HepG2 (cell line): ENCODE measurements around the gene RPF1. TPM values are rescaled to one million over a fixed set of nuclear protein-coding genes. Genes with fewer than 3 reads are reported as not detected.

ENCODE experiments used
- IRF2 ChIP-seq: IDR thresholded peaks from 2 replicates; pipeline ENCODE4 v1.6.1; 2018; ENCODE audit warnings: missing genetic modification reagents, missing compliant biosample characterization
- LCORL ChIP-seq, 2 experiments: fragments of 450-650 bp in 1 of 2; sonication (generic) in 1 of 2; formaldehyde crosslinking in 1 of 2; IDR thresholded peaks; 2 replicates each; pipeline versions ENCODE4 v1.5.0 to v1.6.1; 2017 to 2020; ENCODE audit warnings: antibody characterized with exemption in 1 of 2, missing genetic modification reagents in 1 of 2
- MEIS1 ChIP-seq: sonication (generic); formaldehyde crosslinking; IDR thresholded peaks from 2 replicates; pipeline ENCODE4 v1.9.0; 2021; ENCODE audit warnings: mild to moderate bottlenecking, missing genetic modification reagents, moderate library complexity, borderline replicate concordance
- SALL1 ChIP-seq: sonication (generic); formaldehyde crosslinking; IDR thresholded peaks from 2 replicates; pipeline ENCODE4 v1.8.0; 2022; ENCODE audit warnings: mild to moderate bottlenecking, missing genetic modification reagents
- TAF15 ChIP-seq: fragments of 200-400 bp; formaldehyde crosslinking; IDR thresholded peaks from one replicate; pipeline ENCODE4 v1.6.1; 2018; ENCODE audit warnings: mild to moderate bottlenecking, low read depth, low read length; ENCODE audit not compliant: poor library complexity, severe bottlenecking
- YEATS4 ChIP-seq: sonication (generic); formaldehyde crosslinking; IDR thresholded peaks from 2 replicates; pipeline ENCODE4 v1.4.0; 2020; ENCODE audit warnings: missing genetic modification reagents, borderline replicate concordance
- ZNF331 ChIP-seq: sonication (generic); formaldehyde crosslinking; IDR thresholded peaks from 2 replicates; pipeline ENCODE4 v1.4.0; 2020; ENCODE audit warnings: missing genetic modification reagents
- ZNF557 ChIP-seq: sonication (generic); formaldehyde crosslinking; IDR thresholded peaks from 2 replicates; pipeline ENCODE4 v1.4.0; 2020; ENCODE audit warnings: missing genetic modification reagents
- ZNF776 ChIP-seq: sonication (generic); formaldehyde crosslinking; IDR thresholded peaks from 2 replicates; pipeline ENCODE4 v1.4.0; 2020; ENCODE audit warnings: mild to moderate bottlenecking, missing genetic modification reagents
- polyA plus RNA-seq, 8 experiments: library from polyadenylated mRNA; depleted of rRNA in 3 of 8; stranded (reverse) in 7 of 8; unstranded in 1 of 8; fragments of >200 nt; fragmentation: Illumina TruSeq in 4 of 8; extraction: Trizol in 4 of 8; gene quantifications; 2 replicates each; pipeline versions ENCODE4 v1.2.1 to v1.2.3, GENCODE V29; 2011 to 2016; ENCODE audit warnings: low read depth in 4 of 8, missing spikeins in 1 of 8, mixed read lengths in 1 of 8; ENCODE audit not compliant: insufficient read depth in 1 of 8
- total RNA-seq, 5 experiments: library from RNA; depleted of rRNA; stranded (reverse); fragments of >200 nt; fragmentation: Illumina TruSeq; extraction: Trizol; gene quantifications; 2 replicates each; pipeline ENCODE4 v1.2.3, GENCODE V29; 2016; ENCODE audit warnings: low read depth in 1 of 5
- TF ChIP-seq, protein P1 (sequence below): sonication (generic); formaldehyde crosslinking; IDR thresholded peaks from 2 replicates; pipeline ENCODE4 v1.9.0; 2022; ENCODE audit warnings: missing genetic modification reagents, mild to moderate bottlenecking, borderline replicate concordance
- TF ChIP-seq, protein P2 (sequence below): sonication (generic); formaldehyde crosslinking; IDR thresholded peaks from 2 replicates; pipeline ENCODE4 v1.5.0; 2020; ENCODE audit warnings: missing genetic modification reagents
- TF ChIP-seq, protein P3 (sequence below): sonication (generic); formaldehyde crosslinking; IDR thresholded peaks from 2 replicates; pipeline ENCODE4 v1.8.0; 2022; ENCODE audit warnings: mild to moderate bottlenecking, missing genetic modification reagents; ENCODE audit not compliant: insufficient replicate concordance
- TF ChIP-seq, protein P4 (sequence below): sonication (generic); formaldehyde crosslinking; IDR thresholded peaks from 2 replicates; pipeline ENCODE4 v1.8.0; 2022; ENCODE audit warnings: missing genetic modification reagents, mild to moderate bottlenecking, inconsistent platforms, borderline replicate concordance
- TF ChIP-seq, protein P5 (sequence below): sonication (generic); formaldehyde crosslinking; IDR thresholded peaks from 2 replicates; pipeline ENCODE4 v1.4.0; 2020; ENCODE audit warnings: missing genetic modification reagents
- TF ChIP-seq, protein P6 (sequence below): sonication (generic); formaldehyde crosslinking; IDR thresholded peaks from 2 replicates; pipeline ENCODE4 v1.5.0; 2020; ENCODE audit warnings: mild to moderate bottlenecking, missing genetic modification reagents

RPF1 gene
- total and polyA plus RNA-seq, 2 of the 13 experiments (the other 11 are each of a cell fraction or from before 2014, with no cell fraction given), result 23.0 to 39.0 TPM

DNA sequence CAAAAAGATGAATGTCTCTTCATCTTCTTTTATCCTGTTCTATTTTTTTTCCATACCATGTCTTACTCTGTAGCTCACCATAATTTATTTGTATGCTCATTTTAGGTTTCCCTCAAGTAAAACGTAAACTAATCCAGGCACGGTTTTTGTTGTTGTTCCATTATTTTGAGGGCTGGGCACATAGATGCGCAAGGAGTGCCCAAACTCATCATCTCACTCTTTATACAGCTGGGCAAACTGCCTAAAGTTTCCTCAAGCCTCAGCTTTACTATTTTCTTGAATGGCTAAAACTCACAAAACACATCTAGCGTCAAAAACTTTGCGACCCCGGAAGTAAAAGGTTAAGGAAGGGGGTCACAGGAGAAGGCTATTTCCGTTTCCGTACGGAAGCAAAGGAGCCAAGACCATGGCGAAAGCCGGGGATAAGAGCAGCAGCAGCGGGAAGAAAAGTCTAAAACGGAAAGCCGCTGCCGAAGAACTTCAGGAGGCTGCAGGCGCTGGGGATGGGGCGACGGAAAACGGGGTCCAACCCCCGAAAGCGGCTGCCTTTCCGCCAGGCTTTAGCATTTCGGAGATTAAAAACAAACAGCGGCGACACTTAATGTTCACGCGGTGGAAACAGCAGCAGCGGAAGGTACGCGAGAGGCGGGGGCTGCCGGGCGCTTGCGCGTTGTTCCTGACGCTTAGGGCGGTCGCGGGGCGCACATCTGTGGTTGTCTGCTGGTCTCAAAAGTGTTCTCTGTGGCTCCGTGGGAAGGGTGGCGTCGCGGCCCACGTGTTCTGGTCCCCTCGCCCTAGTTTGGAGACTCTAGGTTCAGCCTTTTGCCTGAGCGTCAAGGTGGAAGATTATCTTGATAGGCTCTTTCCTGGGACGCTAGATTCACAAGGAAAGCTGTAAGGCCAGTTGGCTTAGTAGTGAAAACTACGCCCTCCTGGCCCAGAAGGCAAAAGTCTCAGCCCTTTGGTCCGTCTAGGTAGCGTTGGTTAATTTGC lies at the start of gene RPF1 (continued):
- TF ChIP-seq SALL1 (CRISPR knock-in tag), result peak; percentile 66
- TF ChIP-seq YEATS4 (CRISPR knock-in tag), result peak; percentile 91
- TF ChIP-seq, protein P1, sequence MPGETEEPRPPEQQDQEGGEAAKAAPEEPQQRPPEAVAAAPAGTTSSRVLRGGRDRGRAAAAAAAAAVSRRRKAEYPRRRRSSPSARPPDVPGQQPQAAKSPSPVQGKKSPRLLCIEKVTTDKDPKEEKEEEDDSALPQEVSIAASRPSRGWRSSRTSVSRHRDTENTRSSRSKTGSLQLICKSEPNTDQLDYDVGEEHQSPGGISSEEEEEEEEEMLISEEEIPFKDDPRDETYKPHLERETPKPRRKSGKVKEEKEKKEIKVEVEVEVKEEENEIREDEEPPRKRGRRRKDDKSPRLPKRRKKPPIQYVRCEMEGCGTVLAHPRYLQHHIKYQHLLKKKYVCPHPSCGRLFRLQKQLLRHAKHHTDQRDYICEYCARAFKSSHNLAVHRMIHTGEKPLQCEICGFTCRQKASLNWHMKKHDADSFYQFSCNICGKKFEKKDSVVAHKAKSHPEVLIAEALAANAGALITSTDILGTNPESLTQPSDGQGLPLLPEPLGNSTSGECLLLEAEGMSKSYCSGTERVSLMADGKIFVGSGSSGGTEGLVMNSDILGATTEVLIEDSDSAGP, result peak; percentile 67; the same call in 1 of the 2 replicates
- TF ChIP-seq ZNF776, result peak; percentile 75; the same call in 1 of the 2 replicates
- TF ChIP-seq ZNF331 (CRISPR knock-in tag), result peak; percentile 58
- TF ChIP-seq, protein P2, sequence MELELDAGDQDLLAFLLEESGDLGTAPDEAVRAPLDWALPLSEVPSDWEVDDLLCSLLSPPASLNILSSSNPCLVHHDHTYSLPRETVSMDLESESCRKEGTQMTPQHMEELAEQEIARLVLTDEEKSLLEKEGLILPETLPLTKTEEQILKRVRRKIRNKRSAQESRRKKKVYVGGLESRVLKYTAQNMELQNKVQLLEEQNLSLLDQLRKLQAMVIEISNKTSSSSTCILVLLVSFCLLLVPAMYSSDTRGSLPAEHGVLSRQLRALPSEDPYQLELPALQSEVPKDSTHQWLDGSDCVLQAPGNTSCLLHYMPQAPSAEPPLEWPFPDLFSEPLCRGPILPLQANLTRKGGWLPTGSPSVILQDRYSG (CRISPR knock-in tag), result 0 out of 2 replicates have a peak, but pooled peaks have one; percentile 30
- no peak for TF ChIP-seq ZNF557
- TF ChIP-seq, protein P3, sequence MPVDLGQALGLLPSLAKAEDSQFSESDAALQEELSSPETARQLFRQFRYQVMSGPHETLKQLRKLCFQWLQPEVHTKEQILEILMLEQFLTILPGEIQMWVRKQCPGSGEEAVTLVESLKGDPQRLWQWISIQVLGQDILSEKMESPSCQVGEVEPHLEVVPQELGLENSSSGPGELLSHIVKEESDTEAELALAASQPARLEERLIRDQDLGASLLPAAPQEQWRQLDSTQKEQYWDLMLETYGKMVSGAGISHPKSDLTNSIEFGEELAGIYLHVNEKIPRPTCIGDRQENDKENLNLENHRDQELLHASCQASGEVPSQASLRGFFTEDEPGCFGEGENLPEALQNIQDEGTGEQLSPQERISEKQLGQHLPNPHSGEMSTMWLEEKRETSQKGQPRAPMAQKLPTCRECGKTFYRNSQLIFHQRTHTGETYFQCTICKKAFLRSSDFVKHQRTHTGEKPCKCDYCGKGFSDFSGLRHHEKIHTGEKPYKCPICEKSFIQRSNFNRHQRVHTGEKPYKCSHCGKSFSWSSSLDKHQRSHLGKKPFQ, result no peak
- TF ChIP-seq MEIS1, result 0 out of 2 replicates have a peak, but pooled peaks have one; percentile 69
- TF ChIP-seq, protein P4, sequence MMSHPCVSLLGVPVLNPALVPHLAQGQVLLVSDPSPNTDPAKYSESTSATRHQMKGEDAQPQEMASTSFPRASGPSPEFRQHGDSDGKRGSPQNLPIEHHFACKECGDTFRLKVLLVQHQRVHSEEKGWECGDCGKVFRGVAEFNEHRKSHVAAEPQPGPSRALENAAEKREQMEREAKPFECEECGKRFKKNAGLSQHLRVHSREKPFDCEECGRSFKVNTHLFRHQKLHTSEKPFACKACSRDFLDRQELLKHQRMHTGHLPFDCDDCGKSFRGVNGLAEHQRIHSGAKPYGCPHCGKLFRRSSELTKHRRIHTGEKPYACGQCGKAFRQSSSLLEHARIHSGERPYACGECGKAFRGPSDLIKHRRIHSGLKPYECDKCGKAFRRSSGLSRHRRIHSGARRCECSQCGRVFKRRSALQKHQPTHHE (CRISPR knock-in tag), result 0 out of 2 replicates have a peak, but pooled peaks have one; percentile 73
- peak; percentile 85 for TF ChIP-seq TAF15
- peak; percentile 64 for TF ChIP-seq IRF2 (CRISPR knock-in tag)
- peak; percentile 96 for TF ChIP-seq LCORL (IDR thresholded peaks at IDR 0.05)
- 0 out of 2 replicates have a peak, but pooled peaks have one; percentile 39 for TF ChIP-seq LCORL (CRISPR knock-in tag; IDR thresholded peaks at IDR 0.05)
- TF ChIP-seq, protein P5, sequence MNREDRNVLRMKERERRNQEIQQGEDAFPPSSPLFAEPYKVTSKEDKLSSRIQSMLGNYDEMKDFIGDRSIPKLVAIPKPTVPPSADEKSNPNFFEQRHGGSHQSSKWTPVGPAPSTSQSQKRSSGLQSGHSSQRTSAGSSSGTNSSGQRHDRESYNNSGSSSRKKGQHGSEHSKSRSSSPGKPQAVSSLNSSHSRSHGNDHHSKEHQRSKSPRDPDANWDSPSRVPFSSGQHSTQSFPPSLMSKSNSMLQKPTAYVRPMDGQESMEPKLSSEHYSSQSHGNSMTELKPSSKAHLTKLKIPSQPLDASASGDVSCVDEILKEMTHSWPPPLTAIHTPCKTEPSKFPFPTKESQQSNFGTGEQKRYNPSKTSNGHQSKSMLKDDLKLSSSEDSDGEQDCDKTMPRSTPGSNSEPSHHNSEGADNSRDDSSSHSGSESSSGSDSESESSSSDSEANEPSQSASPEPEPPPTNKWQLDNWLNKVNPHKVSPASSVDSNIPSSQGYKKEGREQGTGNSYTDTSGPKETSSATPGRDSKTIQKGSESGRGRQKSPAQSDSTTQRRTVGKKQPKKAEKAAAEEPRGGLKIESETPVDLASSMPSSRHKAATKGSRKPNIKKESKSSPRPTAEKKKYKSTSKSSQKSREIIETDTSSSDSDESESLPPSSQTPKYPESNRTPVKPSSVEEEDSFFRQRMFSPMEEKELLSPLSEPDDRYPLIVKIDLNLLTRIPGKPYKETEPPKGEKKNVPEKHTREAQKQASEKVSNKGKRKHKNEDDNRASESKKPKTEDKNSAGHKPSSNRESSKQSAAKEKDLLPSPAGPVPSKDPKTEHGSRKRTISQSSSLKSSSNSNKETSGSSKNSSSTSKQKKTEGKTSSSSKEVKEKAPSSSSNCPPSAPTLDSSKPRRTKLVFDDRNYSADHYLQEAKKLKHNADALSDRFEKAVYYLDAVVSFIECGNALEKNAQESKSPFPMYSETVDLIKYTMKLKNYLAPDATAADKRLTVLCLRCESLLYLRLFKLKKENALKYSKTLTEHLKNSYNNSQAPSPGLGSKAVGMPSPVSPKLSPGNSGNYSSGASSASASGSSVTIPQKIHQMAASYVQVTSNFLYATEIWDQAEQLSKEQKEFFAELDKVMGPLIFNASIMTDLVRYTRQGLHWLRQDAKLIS (CRISPR knock-in tag), result no peak
- TF ChIP-seq, protein P6, sequence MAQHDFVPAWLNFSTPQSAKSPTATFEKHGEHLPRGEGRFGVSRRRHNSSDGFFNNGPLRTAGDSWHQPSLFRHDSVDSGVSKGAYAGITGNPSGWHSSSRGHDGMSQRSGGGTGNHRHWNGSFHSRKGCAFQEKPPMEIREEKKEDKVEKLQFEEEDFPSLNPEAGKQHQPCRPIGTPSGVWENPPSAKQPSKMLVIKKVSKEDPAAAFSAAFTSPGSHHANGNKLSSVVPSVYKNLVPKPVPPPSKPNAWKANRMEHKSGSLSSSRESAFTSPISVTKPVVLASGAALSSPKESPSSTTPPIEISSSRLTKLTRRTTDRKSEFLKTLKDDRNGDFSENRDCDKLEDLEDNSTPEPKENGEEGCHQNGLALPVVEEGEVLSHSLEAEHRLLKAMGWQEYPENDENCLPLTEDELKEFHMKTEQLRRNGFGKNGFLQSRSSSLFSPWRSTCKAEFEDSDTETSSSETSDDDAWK (CRISPR knock-in tag), result no peak
